H1 (cell line): ENCODE results near the gene VMP1. TPM values are rescaled to one million over a fixed set of nuclear protein-coding genes. Genes with fewer than 3 reads are reported as not detected.

Source experiments
- CTCF ChIA-PET: fragments of 300-600 bp; sonication (Branson Sonifier 250); formaldehyde crosslinking; loops from one replicate; lab custom pipeline; 2021; ENCODE audit not compliant: partially characterized antibody; lab: Charles Lee
- POLR2A ChIA-PET: fragments of 300-600 bp; sonication (Branson Sonifier 250); formaldehyde crosslinking; loops from one replicate; lab custom pipeline; 2021; ENCODE audit warnings: inconsistent platforms; ENCODE audit not compliant: partially characterized antibody; lab: Charles Lee
- DNase-seq, 2 experiments: peaks; one replicate each; pipeline versions ENCODE4 v3.0.0 to v3.0.0-alpha.2; 2010 to 2022; ENCODE audit warnings: low spot score in 2 of 2, low read depth in 1 of 2, mixed read lengths in 1 of 2
- FAIRE-seq: peaks from 2 replicates; lab custom pipeline; 2011; peaks lifted over from hg19 to GRCh38; lab: Jason Lieb, UNC
- H2AFZ ChIP-seq: 2 replicates; pipeline ENCODE4 v1.8.1; 2012; ENCODE audit warnings: low read length, inconsistent platforms
- H2AK5ac ChIP-seq: 2 replicates; pipeline ENCODE4 v1.6.1; 2013; ENCODE audit warnings: low read depth, low read length
- H2BK120ac ChIP-seq: replicated peaks from 2 replicates; pipeline ENCODE3; 2013; ENCODE audit warnings: low read depth, low read length, inconsistent platforms
- H2BK12ac ChIP-seq: 2 replicates; pipeline ENCODE4 v1.6.1; 2013; ENCODE audit warnings: low read depth, low read length
- H2BK15ac ChIP-seq: 2 replicates; pipeline ENCODE4 v1.6.1; 2013; ENCODE audit warnings: low read length
- H2BK20ac ChIP-seq: 2 replicates; pipeline ENCODE4 v1.6.1; 2013; ENCODE audit warnings: low read length
- H2BK5ac ChIP-seq: 2 replicates; pipeline ENCODE4 v1.6.1; 2013; ENCODE audit warnings: low read depth, low read length
- H3K14ac ChIP-seq: 2 replicates; pipeline ENCODE4 v1.6.1; 2013; ENCODE audit warnings: inconsistent platforms; ENCODE audit not compliant: insufficient read length
- H3K18ac ChIP-seq: 2 replicates; pipeline ENCODE4 v1.6.1; 2013; ENCODE audit warnings: low read length; ENCODE audit errors: extremely low read depth
- H3K23ac ChIP-seq: 2 replicates; pipeline ENCODE4 v1.6.1; 2013; ENCODE audit warnings: inconsistent platforms; ENCODE audit not compliant: insufficient read length
- H3K23me2 ChIP-seq: 2 replicates; pipeline ENCODE4 v1.6.1; 2013; ENCODE audit warnings: low read depth, low read length
- H3K27ac ChIP-seq: 2 replicates; pipeline ENCODE4 v1.6.1; 2011; ENCODE audit warnings: low read depth, low read length, inconsistent platforms
- H3K27me3 ChIP-seq, 4 experiments: replicated peaks in 1 of 4; 1 replicate in 1 of 4; 2 replicates in 3 of 4; pipeline versions ENCODE4 v1.6.1 to v1.8.1; 2011 to 2013; ENCODE audit warnings: low read length in 3 of 4, mild to moderate bottlenecking in 3 of 4, inconsistent platforms in 2 of 4, mixed read lengths in 2 of 4, moderate library complexity in 1 of 4; ENCODE audit not compliant: control insufficient read depth in 3 of 4, insufficient read depth in 3 of 4; ENCODE audit errors: extremely low read depth in 1 of 4
- H3K36me3 ChIP-seq, 4 experiments: 2 replicates each; pipeline versions ENCODE4 v1.6.1 to v1.8.1; 2011 to 2013; ENCODE audit warnings: mild to moderate bottlenecking in 4 of 4, low read length in 3 of 4, moderate library complexity in 2 of 4, control low read depth in 1 of 4, inconsistent platforms in 1 of 4; ENCODE audit not compliant: insufficient read depth in 4 of 4, control insufficient read depth in 2 of 4
- H3K4ac ChIP-seq: replicated peaks from 2 replicates; pipeline ENCODE3; 2013; ENCODE audit warnings: low read length, low read depth, mixed read lengths, inconsistent platforms; ENCODE audit not compliant: insufficient read length
- H3K4me1 ChIP-seq, 4 experiments: replicated peaks in 1 of 4; 1 replicate in 1 of 4; 2 replicates in 3 of 4; pipeline versions ENCODE4 v1.6.1 to v1.8.1; 2011 to 2013; ENCODE audit warnings: low read length in 3 of 4, inconsistent platforms in 2 of 4, mixed read lengths in 1 of 4; ENCODE audit not compliant: insufficient read depth in 4 of 4, control insufficient read depth in 3 of 4
- H3K4me2 ChIP-seq, 2 experiments: 2 replicates each; pipeline versions ENCODE4 v1.6.1 to v1.8.1; 2011 to 2013; ENCODE audit warnings: low read depth in 2 of 2, low read length in 2 of 2, control low read depth in 1 of 2, inconsistent platforms in 1 of 2, mild to moderate bottlenecking in 1 of 2; ENCODE audit not compliant: insufficient read depth in 1 of 2
- H3K4me3 ChIP-seq, 4 experiments: fragments of 200-600, 300-600 bp in 1 of 4; sonication (generic), shearing (Covaris generic), sonication (Bioruptor Twin) in 1 of 4; 2 replicates each; pipeline versions ENCODE4 v1.5.1 to v1.8.1; 2011 to 2016; ENCODE audit warnings: low read length in 4 of 4, low read depth in 3 of 4, control low read depth in 2 of 4, inconsistent platforms in 2 of 4, mild to moderate bottlenecking in 2 of 4, mixed read lengths in 1 of 4, moderate library complexity in 1 of 4; ENCODE audit not compliant: insufficient read depth in 2 of 4; ENCODE audit errors: extremely low read depth in 1 of 4
- H3K56ac ChIP-seq: replicated peaks from 2 replicates; pipeline ENCODE3; 2013; ENCODE audit warnings: low read depth, mild to moderate bottlenecking, mixed read lengths, low read length, inconsistent platforms; ENCODE audit not compliant: insufficient read length
- H3K79me1 ChIP-seq: 2 replicates; pipeline ENCODE4 v1.6.1; 2013; ENCODE audit warnings: low read depth, low read length, control low read depth
- H3K79me2 ChIP-seq, 2 experiments: 2 replicates each; pipeline versions ENCODE4 v1.6.1 to v1.8.1; 2012 to 2013; ENCODE audit warnings: low read length in 2 of 2, mild to moderate bottlenecking in 2 of 2, inconsistent platforms in 1 of 2; ENCODE audit not compliant: insufficient read depth in 2 of 2, control insufficient read depth in 1 of 2
- H3K9ac ChIP-seq, 4 experiments: replicated peaks in 1 of 4; 1 replicate in 1 of 4; 2 replicates in 3 of 4; pipeline versions ENCODE4 v1.6.1 to v1.8.1; 2011 to 2013; ENCODE audit warnings: low read depth in 3 of 4, low read length in 3 of 4, control low read depth in 2 of 4, mild to moderate bottlenecking in 2 of 4, moderate library complexity in 2 of 4, inconsistent platforms in 1 of 4; ENCODE audit errors: extremely low read depth in 1 of 4
- H3K9me3 ChIP-seq, 2 experiments: 2 replicates each; pipeline versions ENCODE4 v1.6.1 to v1.8.1; 2012 to 2013; ENCODE audit warnings: mild to moderate bottlenecking in 2 of 2, moderate library complexity in 2 of 2, control low read depth in 1 of 2, inconsistent platforms in 1 of 2, low read depth in 1 of 2, low read length in 1 of 2, mixed read lengths in 1 of 2; ENCODE audit not compliant: insufficient read depth in 2 of 2
- H4K20me1 ChIP-seq, 2 experiments: replicated peaks in 1 of 2; 2 replicates each; pipeline versions ENCODE3 to v1.8.1; 2011 to 2013; ENCODE audit warnings: inconsistent platforms in 2 of 2, low read length in 2 of 2, mild to moderate bottlenecking in 1 of 2; ENCODE audit not compliant: insufficient read depth in 2 of 2, control insufficient read depth in 1 of 2
- H4K5ac ChIP-seq: 2 replicates; pipeline ENCODE4 v1.6.1; 2013; ENCODE audit warnings: low read length, low read depth, mixed read lengths, inconsistent platforms; ENCODE audit not compliant: insufficient read length
- H4K8ac ChIP-seq: 2 replicates; pipeline ENCODE4 v1.8.0; 2013; ENCODE audit warnings: mild to moderate bottlenecking, moderate library complexity, low read length, inconsistent platforms; ENCODE audit not compliant: insufficient read depth; ENCODE audit errors: extremely low read depth
- H4K91ac ChIP-seq: replicated peaks from 2 replicates; pipeline ENCODE3; 2013; ENCODE audit warnings: low read length, mixed read lengths, inconsistent platforms; ENCODE audit not compliant: insufficient read length
- ASH2L ChIP-seq: fragments of 200-600, 300-600 bp; sonication (generic); IDR thresholded peaks from one replicate; pipeline ENCODE4 v1.7.1; 2017; ENCODE audit warnings: low read length
- ATF3 ChIP-seq: IDR thresholded peaks from 2 replicates; pipeline ENCODE4 v1.6.1; 2011; ENCODE audit warnings: low read depth, mild to moderate bottlenecking, low read length; ENCODE audit not compliant: insufficient read depth
- CBX8 ChIP-seq: fragments of 300-800, 300-1000 bp; sonication (generic); IDR thresholded peaks from 2 replicates; pipeline ENCODE4 v1.7.1; 2016; ENCODE audit warnings: low read depth, low read length, borderline replicate concordance
- MAFK ChIP-seq: IDR thresholded peaks from 2 replicates; pipeline ENCODE4 v1.6.1; 2012; ENCODE audit warnings: low read depth, mild to moderate bottlenecking, improper control_type of control experiment, low read length
- POLR2AphosphoS5 ChIP-seq: IDR thresholded peaks from 2 replicates; pipeline ENCODE4 v1.6.1; 2011; ENCODE audit warnings: low read depth, low read length
- RNF2 ChIP-seq: fragments of 200-900, 300-1000 bp; sonication (generic); IDR thresholded peaks from 2 replicates; pipeline ENCODE4 v1.7.1; 2016; ENCODE audit warnings: borderline replicate concordance, low read depth, mild to moderate bottlenecking, antibody characterized with exemption, low read length; ENCODE audit not compliant: poor library complexity, severe bottlenecking; ENCODE audit errors: missing control alignments
- SP2 ChIP-seq: IDR thresholded peaks from 2 replicates; pipeline ENCODE4 v1.6.1; 2012; ENCODE audit warnings: mild to moderate bottlenecking, low read length, inconsistent platforms
- WGBS, 2 experiments: shearing (Covaris generic) in 1 of 2; methylation state at CpG; one replicate each; pipeline versions ENCODE4 v1.1.6 to v1.1.7; 2013 to 2015; ENCODE audit warnings: low lambda C conversion rate in 2 of 2, mixed read lengths in 2 of 2, inconsistent platforms in 1 of 2, low coverage in 1 of 2, missing lambda C conversion rate in 1 of 2; ENCODE audit not compliant: insufficient replicate concordance in 2 of 2, insufficient coverage in 1 of 2, insufficient read length in 1 of 2; ENCODE audit errors: extremely low coverage in 1 of 2, missing lambda C conversion rate in 1 of 2; 5-methylcytosine and 5-hydroxymethylcytosine counted together
- polyA plus RNA-seq, 7 experiments: library from polyadenylated mRNA; depleted of rRNA in 3 of 7; stranded (reverse) in 5 of 7; unstranded in 2 of 7; fragments of >200 nt in 5 of 7; fragments of 200-250 nt in 2 of 7; gene quantifications; 1 replicate in 5 of 7; 2 replicates in 1 of 7; 4 replicates in 1 of 7; pipeline versions ENCODE4 v1.2.1 to v1.2.3, GENCODE V29; 2011 to 2013; ENCODE audit warnings: missing spikeins in 2 of 7, mixed read lengths in 2 of 7
- total RNA-seq: library from RNA; stranded (reverse); fragmentation: NEBNext Ultra II Directional; extraction: Animal tissue kit (Norgen Biotek cat#: 25700); gene quantifications from 2 replicates; pipeline ENCODE4 v1.2.1, GENCODE V29; 2021

The VMP1 gene
- total and polyA plus RNA-seq, 2 of the 8 experiments (the other 6 are each of a cell fraction or from before 2014, with no cell fraction given): 45.0 to 92.7 TPM

GRCh38 chr17:59814685-59815084 is 107.2 kb downstream of the VMP1 start:
- Histone ChIP-seq H3K4me2 (no peak overlapping the region), H3K23me2 (no peaks in the 10 kb centered on the region), H2BK20ac (no peak overlapping the region), H4K5ac (no peak overlapping the region), H2BK5ac (no peak overlapping the region), H3K23ac (no peak overlapping the region), H4K20me1 (no peaks in the 10 kb centered on the region), H3K4me1 (no peaks in the 10 kb centered on the region), H3K79me2 (no peaks in the 10 kb centered on the region), H2AFZ (no peak overlapping the region), H2AK5ac (no peak overlapping the region), H3K18ac (no peak overlapping the region), H3K4ac (no peak overlapping the region), H3K27ac (no peak overlapping the region), H2BK120ac (no peak overlapping the region), H3K56ac (no peak overlapping the region), H2BK15ac (no peak overlapping the region), H3K9me3 (no peaks in the 10 kb centered on the region), H3K14ac (no peak overlapping the region), H2BK12ac (no peak overlapping the region), H4K8ac (no peak overlapping the region), H3K36me3 (peaks cover 0 to 6% (median 0%) of the 10 kb centered on the region in 4 experiments; a peak in 2 of 8 replicates), H3K27me3 (no peaks in the 10 kb centered on the region), H3K4me3 (no peak overlapping the region), H3K9ac (no peak overlapping the region), H4K91ac (no peak overlapping the region), H3K79me1 (no peaks in the 10 kb centered on the region)
- ChIA-PET POLR2A (interaction anchor here (2.0 kb wide), 1 partner anchor 25 kb away, joined by 6 read pairs; no protein-coding TSS in a partner anchor), CTCF (no interaction called here)
- FAIRE-seq (no peak), DNase-seq (no peak)
- no peak for TF ChIP-seq POLR2AphosphoS5
- no peak for TF ChIP-seq RNF2
- TF ChIP-seq ATF3: no peak
- no peak for TF ChIP-seq MAFK
- TF ChIP-seq SP2: no peak
- TF ChIP-seq CBX8: no peak
- no peak for TF ChIP-seq ASH2L
- 96% methylated on average over 3 of the region's 3 CpGs; no CpG with 5 or more reads in 1 of the 2 experiments for WGBS, 2 experiments
